ENCODE data around the gene CALU. TPM values are rescaled to one million over a fixed set of nuclear protein-coding genes. Genes with fewer than 3 reads are reported as not detected.

The CALU gene
- polyA plus RNA-seq, 1 donor from 2014 or later = 20.8 TPM

DNA sequence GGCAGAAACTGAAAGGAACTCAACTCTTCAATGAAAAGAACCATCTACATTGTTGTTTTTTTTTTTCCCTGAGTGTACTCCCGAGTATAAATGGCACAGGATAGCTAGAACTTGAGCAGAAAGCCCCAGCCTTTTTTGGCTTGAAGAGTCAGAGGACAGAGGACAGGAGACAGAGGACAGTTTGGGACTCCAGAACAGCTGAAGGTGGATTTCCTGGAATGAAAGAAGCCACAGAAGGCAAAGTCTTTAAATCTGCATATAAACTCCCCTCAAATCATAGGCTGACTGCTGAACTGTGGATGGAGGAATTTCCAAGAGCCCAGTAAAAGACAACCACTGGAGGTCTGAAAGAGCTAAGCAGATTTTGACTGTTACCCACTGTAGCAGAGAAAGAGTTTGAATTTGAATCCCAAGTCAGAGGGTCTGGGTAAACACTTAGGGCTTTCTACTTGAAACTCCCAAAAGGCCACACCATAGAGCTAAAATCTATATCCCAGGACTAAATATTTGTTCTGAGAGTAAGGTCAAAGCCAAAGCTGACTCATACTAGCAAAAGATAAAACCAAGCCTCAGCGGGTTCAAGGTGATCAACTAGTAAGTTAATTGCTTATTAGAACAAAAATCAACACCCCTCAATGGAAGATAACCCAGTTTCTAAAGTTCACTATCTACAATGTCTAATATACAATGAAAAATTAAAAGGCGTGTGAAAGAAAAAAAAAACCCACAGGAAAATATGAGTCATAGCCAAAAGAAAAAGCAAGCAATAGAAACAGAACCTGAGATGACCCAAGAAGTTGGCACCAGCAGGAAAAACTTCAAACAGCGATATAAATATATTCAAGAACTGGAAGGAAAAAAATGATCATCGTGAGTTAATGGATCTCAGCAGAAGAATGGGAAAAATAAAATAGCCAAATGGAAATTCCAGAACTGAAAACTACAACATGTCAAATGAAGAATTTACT is 38.3 kb downstream of the CALU start:
- Mint-ChIP-seq H3K4me3 (no peak overlapping the region), H3K4me1 (no peaks in the 10 kb centered on the region), H3K9me3 (peaks cover 0 to 20% (median 9%) of the 10 kb centered on the region in 3 donors), H3K27ac (peak overlapping the region in 1 of 3 donors; percentile 73), H3K36me3 (peaks cover 13% of the 10 kb centered on the region), H3K27me3 (peaks cover 1% of the 10 kb centered on the region)

DNA sequence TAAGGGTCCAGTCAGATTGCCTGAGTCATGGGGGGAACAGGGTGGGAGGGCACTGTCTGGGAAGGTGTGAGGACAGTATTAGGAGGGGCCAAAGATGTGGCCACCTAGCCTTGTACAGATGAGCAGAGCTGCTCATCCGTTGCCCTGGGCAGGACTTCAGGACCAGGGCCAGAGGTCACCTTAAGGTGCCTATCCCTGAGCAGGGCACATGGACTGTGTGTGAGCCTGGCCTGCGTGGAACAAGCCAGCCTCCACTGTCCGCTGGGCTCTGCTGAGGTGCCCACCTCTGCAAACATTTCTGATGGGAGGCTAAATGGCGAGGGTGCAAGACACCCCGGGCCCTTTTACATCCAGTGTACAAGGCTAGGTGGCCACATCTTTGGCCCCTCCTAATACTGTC is 39.8 kb downstream of the CALU start:
- Mint-ChIP-seq H3K4me3 (no peak overlapping the region), H3K27me3 (peaks cover 1% of the 10 kb centered on the region), H3K9me3 (peaks cover 0 to 20% (median 9%) of the 10 kb centered on the region in 3 donors), H3K36me3 (peaks cover 7% of the 10 kb centered on the region), H3K27ac (no peak overlapping the region), H3K4me1 (no peaks in the 10 kb centered on the region)

GRCh38 chr7:128781126-128781525 is 42.0 kb downstream of the CALU start:
- Mint-ChIP-seq H3K4me1 (no peaks in the 10 kb centered on the region), H3K9me3 (peaks cover 0 to 20% (median 9%) of the 10 kb centered on the region in 3 donors), H3K27ac (no peak overlapping the region), H3K36me3 (peaks cover 3% of the 10 kb centered on the region), H3K4me3 (no peak overlapping the region), H3K27me3 (peaks cover 1% of the 10 kb centered on the region)

DNA sequence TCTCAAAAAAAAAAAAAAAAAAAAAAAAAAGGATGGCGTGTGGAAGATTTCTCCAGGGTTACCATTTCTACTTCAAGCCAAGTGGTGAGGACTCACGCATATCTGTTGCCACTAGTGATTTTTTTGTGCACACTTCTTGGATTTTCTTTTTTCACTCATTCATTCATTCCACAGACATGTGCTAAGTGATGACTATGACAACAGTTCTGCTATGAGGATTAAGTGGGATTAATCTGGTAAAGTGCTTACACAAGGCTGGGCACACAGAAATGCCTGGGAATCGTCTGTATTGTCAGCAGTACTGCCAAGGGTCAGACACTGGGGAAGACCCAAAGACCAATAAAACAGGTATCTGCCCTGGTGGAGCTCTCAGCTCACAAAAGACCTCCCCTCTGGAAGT is 42.7 kb downstream of the CALU start:
- H3K4me1 Mint-ChIP-seq = no peaks in the 10 kb centered on the region
- H3K27ac Mint-ChIP-seq = no peak overlapping the region
- H3K4me3 Mint-ChIP-seq = no peak overlapping the region
- H3K9me3 Mint-ChIP-seq = peaks cover 0 to 14% (median 9%) of the 10 kb centered on the region in 3 donors
- H3K36me3 Mint-ChIP-seq = no peaks in the 10 kb centered on the region
- peaks cover 1% of the 10 kb centered on the region for H3K27me3 Mint-ChIP-seq

- H3K27me3 Mint-ChIP-seq = peaks cover 1% of the 10 kb centered on the region
Observed at GRCh38 chr7:128783143-128783861, 44.1 kb downstream of the CALU start.

DNA sequence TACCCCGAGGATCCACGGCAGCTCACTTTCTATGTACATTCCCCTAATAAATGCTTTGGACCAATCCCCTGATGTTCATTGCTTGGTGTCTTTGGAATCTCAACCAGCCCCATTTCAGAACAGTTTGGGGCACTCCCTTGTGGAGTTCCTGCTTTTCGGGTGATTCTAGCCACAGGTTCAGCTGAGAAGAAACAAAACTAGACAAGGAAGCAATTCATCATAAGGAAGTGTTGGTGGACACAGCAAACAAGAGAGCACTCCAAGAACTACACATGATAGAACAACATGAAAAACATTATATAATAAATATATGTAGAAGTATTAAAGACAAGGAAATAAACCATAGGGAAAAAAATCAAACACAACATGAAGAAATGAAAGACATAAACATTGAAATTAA is 46.6 kb downstream of the CALU start:
- Mint-ChIP-seq H3K9me3 (no peaks in the 10 kb centered on the region), H3K4me3 (no peak overlapping the region), H3K4me1 (peaks cover 0 to 11% (median 4%) of the 10 kb centered on the region in 3 donors), H3K27ac (peak overlapping the region in 1 of 3 donors; percentile 32), H3K36me3 (no peaks in the 10 kb centered on the region), H3K27me3 (peaks cover 3% of the 10 kb centered on the region)

More at GRCh38 chr7:128783143-128783861, 44.1 kb downstream of the CALU start:
- Mint-ChIP-seq H3K9me3 (peaks cover 0 to 2% (median 0%) of the 10 kb centered on the region in 3 donors), H3K4me1 (no peaks in the 10 kb centered on the region), H3K4me3 (no peak overlapping the region), H3K36me3 (no peaks in the 10 kb centered on the region), H3K27ac (peak overlapping the region in 1 of 3 donors; percentile 31)

GRCh38 chr7:128788446-128789412 is 49.6 kb downstream of the CALU start:
- Mint-ChIP-seq H3K27ac (no peak overlapping the region), H3K27me3 (peaks cover 3% of the 10 kb centered on the region), H3K4me3 (peak overlapping the region in 1 of 4 donors; percentile 97), H3K4me1 (peaks cover 3 to 11% (median 4%) of the 10 kb centered on the region in 3 donors), H3K36me3 (no peaks in the 10 kb centered on the region), H3K9me3 (no peaks in the 10 kb centered on the region)

GRCh38 chr7:128790315-128791041 is 51.3 kb downstream of the CALU start:
- Mint-ChIP-seq H3K4me3 (peak overlapping the region; percentile 86 to 97 (median 92)), H3K9me3 (no peaks in the 10 kb centered on the region), H3K27ac (peak overlapping the region in 1 of 3 donors; percentile 59), H3K4me1 (peaks cover 4 to 11% (median 6%) of the 10 kb centered on the region in 3 donors), H3K36me3 (peaks cover 1% of the 10 kb centered on the region), H3K27me3 (peaks cover 3% of the 10 kb centered on the region)

GRCh38 chr7:128791121-128791971 is 52.2 kb downstream of the CALU start, which contains the start of gene CCDC136:
CCDC136 (plus strand) TSS chr7:128791968; CDS start chr7:128792412, 444 bp downstream.
- Mint-ChIP-seq H3K27me3 (peaks cover 3% of the 10 kb centered on the region), H3K4me3 (peak within 1 kb of the TSS; percentile 82 to 97 (median 87)), H3K27ac (no peak within 1 kb of the TSS), H3K4me1 (peaks cover 4 to 11% (median 6%) of the 10 kb centered on the region in 3 donors), H3K9me3 (no peaks in the 10 kb centered on the region), H3K36me3 (peaks cover 2% of the 10 kb centered on the region)

DNA sequence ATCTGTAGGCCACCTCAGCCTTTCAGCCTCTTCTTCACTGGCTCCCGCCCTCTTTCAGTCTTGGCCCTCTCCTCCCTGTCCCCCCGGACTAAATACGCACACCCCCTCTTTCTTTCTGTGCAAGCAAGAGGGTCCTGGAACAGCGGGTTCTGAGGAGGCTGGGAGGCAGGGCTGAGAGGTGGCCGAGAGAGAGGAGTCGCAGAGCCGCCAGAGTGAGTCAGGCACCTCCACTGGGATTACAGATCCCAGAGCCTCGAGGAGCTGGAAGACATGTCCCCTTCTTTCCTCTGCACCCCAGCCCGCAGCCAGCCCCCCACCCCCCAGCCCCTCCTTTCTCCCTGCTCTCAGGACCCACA is 52.8 kb downstream of the CALU start:
- Mint-ChIP-seq H3K4me3 (peak overlapping the region; percentile 69 to 90 (median 83)), H3K9me3 (no peaks in the 10 kb centered on the region), H3K4me1 (peaks cover 4 to 11% (median 6%) of the 10 kb centered on the region in 3 donors), H3K36me3 (peaks cover 2% of the 10 kb centered on the region), H3K27ac (no peak overlapping the region), H3K27me3 (peaks cover 3% of the 10 kb centered on the region)

DNA sequence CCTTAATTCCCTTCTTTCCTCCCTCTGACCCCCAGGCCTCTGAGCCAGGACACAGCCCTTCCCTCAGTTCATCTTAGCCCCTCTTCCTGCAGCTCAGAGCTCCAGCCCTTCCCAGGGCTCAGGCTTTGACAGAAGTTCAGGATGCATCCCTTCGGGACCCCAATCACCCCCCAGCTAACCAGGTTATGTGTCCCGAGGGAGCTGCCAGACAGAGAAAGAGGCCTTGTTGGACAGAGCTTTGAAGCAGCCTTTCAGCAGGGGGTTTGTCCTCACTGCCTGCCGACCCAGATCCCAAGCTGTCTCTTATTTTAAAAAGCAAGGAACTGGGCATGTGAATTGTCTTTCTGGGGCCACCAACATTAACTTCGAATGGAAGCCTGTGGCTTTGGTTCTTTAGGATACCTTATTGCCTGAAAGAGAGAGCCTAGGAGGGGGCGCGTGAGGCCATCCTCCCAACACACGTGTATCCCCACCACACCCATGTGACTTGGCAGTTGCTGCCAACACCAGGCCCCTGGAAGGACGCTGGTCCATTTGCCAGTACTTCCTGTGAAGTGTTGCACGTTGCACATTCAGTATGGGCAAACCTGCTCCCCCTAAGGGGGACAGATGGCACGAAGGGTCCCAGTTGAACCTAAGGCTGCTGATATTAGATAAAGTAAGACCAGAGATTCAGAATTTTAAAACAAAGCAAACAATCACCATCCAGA is 53.5 kb downstream of the CALU start:
- peaks cover 3% of the 10 kb centered on the region for H3K27me3 Mint-ChIP-seq
- peaks cover 2% of the 10 kb centered on the region for H3K36me3 Mint-ChIP-seq
- H3K9me3 Mint-ChIP-seq = no peaks in the 10 kb centered on the region
- no peak overlapping the region for H3K27ac Mint-ChIP-seq
- peak overlapping the region; percentile 1 to 90 (median 67) for H3K4me3 Mint-ChIP-seq
- H3K4me1 Mint-ChIP-seq = peaks cover 6 to 11% (median 7%) of the 10 kb centered on the region in 3 donors

GRCh38 chr7:128793181-128793547 is 54.0 kb downstream of the CALU start:
- H3K36me3 Mint-ChIP-seq = peaks cover 2% of the 10 kb centered on the region
- H3K27me3 Mint-ChIP-seq = peaks cover 3% of the 10 kb centered on the region
- H3K4me1 Mint-ChIP-seq = peaks cover 6 to 11% (median 7%) of the 10 kb centered on the region in 3 donors
- peak overlapping the region in 2 of 4 donors; percentile 1 to 69 for H3K4me3 Mint-ChIP-seq
- H3K9me3 Mint-ChIP-seq = no peaks in the 10 kb centered on the region
- H3K27ac Mint-ChIP-seq = no peak overlapping the region
